ENCODE data around the gene KCNJ12.
"Not testable (repeated sequence)": the region's sequence is repeated elsewhere in the genome, so short reads cannot be mapped to it uniquely, and the experiment has no call there.

KCNJ12 gene

DNA sequence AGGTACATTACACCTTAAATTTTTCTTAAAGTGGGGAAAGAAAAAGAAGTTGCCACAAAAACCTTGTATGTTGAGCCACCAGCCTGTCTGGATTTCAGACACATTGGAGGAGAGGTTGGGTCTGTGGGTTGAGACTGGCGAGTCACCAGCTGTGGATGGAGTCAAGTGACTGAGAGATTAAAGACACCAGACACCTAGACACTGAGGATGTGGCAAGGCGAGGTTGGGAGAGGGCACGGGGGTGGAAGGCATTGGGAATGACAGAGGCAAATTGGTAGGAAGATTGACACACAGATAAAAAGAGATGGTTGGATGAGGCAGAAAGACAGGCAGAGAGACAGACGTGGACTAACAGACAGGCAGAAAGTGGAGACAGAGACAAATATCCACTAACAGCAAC, 49.6 kb downstream of the KCNJ12 start:
- H3K27ac ChIP-seq = no peak overlapping the region
- TF ChIP-seq ZFX (IDR thresholded peaks at IDR 0.05; ENCODE audit: borderline replicate concordance) = no peak
- TF ChIP-seq, protein P1, sequence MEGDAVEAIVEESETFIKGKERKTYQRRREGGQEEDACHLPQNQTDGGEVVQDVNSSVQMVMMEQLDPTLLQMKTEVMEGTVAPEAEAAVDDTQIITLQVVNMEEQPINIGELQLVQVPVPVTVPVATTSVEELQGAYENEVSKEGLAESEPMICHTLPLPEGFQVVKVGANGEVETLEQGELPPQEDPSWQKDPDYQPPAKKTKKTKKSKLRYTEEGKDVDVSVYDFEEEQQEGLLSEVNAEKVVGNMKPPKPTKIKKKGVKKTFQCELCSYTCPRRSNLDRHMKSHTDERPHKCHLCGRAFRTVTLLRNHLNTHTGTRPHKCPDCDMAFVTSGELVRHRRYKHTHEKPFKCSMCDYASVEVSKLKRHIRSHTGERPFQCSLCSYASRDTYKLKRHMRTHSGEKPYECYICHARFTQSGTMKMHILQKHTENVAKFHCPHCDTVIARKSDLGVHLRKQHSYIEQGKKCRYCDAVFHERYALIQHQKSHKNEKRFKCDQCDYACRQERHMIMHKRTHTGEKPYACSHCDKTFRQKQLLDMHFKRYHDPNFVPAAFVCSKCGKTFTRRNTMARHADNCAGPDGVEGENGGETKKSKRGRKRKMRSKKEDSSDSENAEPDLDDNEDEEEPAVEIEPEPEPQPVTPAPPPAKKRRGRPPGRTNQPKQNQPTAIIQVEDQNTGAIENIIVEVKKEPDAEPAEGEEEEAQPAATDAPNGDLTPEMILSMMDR (IDR thresholded peaks at IDR 0.05) = no peak

DNA sequence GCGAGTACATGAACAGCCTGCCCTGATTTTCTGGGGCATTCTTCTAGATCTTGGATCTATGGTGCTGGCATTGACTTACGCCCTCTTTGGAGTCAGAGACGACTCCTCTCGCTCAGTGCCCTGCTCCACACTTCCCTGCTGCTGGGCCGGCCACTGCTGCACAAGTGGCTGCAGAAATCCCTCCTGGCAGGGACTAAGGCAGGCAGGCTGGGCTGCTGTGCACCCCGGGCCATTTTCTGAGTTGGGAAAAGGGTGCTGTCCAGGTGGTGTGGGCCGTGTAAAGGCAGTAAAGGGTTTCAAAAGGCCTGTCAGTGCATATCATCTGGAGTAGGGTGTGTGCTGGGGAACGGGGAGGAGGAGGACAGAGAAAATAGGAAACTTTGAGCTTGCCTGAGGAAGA, 50.1 kb downstream of the KCNJ12 start:
- H3K27ac ChIP-seq = not testable (repeated sequence)

DNA sequence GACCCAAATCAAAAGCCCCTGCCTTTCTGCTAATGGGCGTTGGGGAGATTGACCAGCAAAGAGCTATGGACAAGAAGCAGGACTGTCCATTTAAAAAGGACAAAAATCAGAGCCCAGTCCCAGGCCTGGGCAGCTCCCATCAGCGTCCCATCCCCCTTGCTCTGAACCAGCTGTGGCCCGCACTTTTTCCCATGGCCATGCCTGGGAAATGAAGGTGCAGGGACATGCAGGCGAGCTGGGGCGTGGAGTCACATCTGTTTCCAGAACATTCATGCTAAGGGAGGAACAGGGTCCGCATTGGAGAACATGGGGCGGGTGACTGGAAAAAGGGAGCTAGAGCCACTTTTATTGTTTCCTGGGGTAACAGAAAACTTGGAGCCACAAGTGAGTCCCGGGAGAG, 50.7 kb downstream of the KCNJ12 start:
- not testable (repeated sequence) for H3K27ac ChIP-seq

DNA sequence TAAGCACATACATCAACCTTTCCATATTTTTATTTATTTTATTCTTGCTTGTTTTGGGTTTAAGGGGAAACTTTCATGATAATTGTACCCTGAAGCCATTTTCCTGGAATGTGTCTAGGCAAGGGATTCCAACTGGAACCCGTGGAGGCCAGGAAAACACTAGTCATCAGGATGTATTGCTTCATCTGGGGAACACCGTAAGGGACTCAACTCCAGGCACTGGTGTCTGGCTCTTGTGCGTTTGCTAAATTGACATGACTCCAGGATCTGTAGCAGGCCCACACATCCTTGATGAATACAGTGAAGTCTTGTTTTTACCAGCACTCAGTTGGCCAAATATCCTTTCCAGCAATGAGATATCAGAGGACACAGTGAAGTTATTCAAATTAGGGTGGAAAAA, 51.6 kb downstream of the KCNJ12 start:
- not testable (repeated sequence) for H3K27ac ChIP-seq

DNA sequence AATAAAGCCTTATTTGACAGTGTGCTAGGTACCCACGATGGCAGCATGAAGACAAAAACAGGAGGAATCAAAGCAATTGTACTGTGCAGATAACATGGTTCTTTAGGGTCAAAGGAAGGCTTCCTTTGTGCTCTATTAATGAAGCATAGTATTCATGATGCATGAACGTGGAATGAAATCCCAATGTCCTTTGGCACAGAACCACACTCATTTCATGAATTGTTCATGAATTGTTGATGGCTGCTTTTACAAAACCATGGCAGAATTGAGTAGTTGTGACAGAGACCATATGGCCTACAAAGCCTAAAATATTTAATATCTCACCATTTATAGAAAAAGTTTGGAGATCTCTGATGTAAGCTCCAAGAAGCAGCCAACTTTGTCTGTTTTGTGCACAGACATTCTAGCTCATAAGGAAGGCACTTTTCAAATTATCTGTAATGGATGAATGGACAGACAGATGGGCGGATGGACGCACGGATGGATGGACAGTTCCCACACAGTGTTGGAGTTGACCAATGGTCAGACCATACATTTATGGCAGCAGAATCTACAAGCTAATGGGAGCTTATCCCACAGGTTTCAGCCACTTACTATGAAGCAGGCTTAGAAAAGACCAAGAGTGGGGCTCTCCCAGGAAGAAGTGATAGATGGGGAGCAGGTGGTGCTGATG, 52.7 kb downstream of the KCNJ12 start:
- H3K27ac ChIP-seq = not testable (repeated sequence)

DNA sequence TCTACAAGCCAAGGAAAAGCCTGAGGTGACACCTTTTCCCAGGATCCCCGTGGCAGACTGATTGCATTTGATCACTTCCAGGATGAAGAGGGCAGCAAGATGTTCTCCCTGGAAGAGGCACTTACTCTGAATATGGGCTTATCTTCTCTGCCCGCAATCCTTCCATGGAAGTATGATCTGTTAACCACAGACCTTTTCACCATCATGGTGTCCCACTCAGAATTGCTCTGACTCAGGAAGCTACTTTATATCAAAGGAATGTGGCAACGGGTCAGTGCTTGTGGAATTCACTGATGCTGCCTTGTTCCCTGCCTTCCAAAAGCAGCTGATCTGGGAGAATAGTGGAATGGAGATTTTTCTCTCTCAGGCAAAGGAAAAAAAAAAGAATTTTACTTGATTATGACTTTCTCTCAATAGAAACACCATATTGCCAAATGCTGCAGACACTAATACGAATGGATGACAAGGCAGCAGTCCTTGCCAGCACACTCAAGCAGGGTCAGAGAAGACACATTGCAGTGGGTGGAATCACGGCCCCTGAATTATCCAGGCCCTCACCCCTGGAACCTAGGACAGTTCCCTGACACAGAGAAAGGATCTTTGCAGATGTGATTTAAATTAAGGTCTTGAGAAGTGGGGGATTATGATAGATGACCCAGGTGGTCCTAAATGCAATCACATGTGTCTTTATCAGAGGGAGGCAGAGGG, 53.9 kb downstream of the KCNJ12 start:
- not testable (repeated sequence) for H3K27ac ChIP-seq

DNA sequence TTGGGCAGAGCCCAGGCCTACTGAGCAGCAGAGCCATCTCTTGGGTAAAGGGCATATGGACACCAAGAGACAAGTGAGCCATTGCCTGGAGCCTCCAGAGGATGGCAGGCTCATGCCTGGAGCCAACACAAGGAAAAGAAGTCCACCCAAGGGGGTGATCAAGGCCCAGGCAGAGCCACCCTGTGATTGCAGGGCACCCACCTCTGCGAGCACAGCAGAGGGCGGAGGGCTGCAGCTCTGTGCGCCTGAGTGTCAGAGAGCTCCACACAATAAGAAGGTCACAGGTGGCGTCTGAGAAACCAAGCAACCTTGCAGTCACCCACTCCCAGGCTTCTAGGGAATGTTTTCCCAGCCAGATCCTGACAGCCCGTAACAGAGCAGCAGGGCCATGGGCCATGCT, 57.8 kb downstream of the KCNJ12 start:
- not testable (repeated sequence) for H3K27ac ChIP-seq

DNA sequence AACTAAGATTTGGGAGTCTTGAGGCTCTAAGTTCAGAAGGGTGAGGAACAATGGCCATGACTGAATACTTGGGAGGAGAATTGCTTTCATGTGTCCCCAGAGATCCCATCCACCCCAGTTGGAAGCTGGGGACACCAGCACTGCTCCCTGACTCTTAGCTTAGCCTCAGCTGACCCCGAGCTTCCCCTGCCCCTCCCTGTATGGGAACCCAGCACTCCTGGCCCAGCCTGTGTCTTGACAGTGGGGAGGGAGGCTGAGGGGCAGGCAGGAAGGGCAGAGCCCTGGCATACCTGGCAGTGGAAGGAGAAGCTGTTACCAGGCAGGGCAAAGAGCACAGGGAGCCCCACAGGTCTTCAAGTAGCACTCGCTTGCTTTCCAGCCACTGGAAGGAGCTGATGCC, 58.8 kb downstream of the KCNJ12 start:
- H3K27ac ChIP-seq = not testable (repeated sequence)

DNA sequence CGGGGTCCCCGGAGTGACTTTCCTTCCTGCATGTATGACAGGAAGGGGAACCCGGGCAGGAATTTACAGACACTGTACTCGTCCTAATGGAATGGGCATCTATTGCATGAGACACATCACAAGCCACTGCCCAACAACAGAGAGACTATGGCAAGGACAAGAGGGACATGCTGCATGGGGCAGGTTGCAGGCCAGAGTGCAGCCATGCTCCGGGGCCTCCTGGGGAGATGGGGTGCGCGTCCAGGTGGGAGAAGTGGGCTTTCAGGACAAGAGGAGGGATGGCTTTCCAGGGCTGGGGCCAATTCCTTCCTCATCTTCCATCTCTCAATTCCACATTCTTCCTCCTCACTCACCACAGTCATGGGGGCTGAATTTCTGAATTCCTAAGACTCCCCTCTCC, 60.3 kb downstream of the KCNJ12 start:
- H3K27ac ChIP-seq = not testable (repeated sequence)

DNA sequence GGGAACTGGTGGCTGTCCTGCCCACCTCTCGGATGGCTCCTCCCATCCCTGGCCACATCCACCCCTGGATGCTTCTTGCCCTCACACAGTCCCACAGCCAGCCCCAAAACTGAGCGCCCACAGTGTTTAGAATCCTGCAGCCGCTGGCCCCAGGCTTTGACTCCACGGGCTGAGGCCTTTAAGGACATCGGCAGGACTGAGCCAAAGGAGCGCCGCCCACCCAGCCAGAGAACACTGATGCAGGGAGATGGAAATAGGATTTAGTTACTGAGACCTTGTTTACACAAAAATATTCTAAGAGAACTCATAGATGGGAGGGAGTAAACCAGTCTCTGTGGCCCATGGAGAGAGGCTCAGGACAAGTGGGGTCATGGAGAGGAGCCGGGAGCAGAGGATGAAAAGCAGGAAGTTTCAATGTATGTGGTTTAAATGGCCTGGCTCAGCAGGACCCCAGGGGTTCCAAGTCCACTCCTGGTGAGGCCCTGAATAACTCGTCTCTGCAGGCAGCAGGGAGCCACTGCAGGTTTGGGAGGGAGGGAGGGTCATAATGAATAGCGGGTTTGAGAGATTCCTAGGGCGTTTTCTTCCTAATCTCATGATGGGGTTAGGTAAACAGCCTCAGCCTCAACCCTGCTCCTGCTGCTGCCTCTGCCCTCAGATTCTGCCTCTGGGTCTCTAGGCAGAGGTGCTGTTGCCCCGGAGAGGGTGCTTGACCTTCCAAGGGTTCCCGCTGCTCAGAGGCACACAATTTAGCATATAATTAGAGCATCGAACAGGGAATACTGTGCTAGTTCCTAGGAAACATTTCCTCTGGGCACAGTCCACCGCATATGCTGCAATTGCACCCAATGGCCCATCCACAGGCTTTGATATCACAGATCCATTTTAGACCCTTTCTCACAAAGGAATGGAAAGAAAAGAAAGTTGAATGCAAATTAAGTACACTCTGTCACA, 61.0 kb downstream of the KCNJ12 start:
- not testable (repeated sequence) for H3K27ac ChIP-seq

DNA sequence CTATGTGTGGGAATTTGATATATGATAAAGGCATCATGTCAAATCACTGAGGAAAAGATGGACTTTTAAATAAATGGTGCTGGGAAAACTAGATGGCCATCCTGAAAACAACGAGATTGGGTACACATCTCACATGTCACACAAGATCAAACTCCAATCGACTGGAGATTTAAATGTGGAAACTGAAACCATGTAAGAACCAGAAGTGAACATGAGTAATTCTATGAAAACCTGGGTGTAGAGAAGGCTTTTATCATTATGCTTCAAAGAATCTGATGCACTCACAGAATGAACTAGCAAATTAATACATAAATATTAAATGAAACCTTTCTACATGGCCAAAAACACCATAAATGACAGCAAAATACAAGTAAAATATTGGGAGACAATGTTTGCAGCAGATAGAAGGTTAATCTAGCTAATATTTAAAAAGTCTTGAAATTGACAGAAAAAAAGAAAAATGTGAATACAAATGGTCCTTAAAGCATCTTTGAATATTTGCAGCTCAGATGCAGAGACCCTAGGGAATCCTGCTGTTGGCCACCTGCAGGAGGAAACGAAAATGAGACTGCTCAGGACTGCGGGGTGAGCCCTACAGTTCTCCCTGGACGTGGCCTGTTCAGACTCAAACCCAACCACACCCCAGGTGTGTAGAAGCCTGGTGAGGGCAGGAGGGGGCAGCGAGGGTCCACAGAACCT, 62.3 kb downstream of the KCNJ12 start:
- not testable (repeated sequence) for H3K27ac ChIP-seq

DNA sequence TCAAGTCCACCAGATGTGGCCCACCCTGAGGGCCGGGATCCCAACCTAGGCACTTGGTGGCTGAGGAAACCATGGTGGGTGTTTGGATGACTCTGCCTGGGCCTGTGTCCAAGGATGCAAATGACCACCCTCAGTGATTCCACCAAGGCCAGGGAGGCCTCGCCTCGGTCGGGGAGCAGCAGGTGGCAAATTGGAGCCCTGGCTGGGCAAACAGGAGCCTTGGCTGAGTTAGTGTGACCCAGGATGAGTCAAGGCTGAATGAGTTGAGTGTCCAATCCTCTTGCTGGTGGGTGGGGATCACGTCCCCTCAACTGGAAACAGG, 62.8 kb downstream of the KCNJ12 start:
- not testable (repeated sequence) for H3K27ac ChIP-seq

DNA sequence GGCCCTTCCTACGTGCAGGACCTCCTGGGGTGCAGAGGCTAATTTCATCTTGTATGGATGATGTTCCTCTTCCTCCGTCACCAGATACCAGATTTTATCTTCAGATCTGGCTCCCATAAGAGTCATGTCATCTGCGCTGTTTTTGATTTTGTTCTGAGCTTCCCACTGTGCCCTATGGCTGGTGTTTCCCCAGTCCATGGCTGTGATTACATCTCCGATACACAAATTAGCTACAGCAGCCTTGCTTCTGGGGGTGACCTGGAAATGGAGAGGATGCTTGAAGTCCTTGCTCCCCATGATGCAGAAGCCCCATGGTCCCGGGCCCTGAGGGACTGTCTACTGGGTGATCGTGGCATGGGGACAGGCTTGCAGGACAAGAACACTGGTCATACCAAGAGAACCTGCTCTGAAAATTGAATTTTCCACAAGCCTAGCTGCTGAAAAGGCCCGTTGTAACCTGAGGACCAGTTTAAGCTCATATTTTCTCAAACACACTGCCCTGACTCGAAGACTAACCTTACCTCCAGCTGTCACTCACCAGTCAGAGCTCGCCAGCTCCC, 69.0 kb downstream of the KCNJ12 start:
- H3K27ac ChIP-seq = no peak overlapping the region
- TF ChIP-seq ZFX (IDR thresholded peaks at IDR 0.05; ENCODE audit: borderline replicate concordance) = no peak
- TF ChIP-seq, protein P1 (IDR thresholded peaks at IDR 0.05) = no peak

DNA sequence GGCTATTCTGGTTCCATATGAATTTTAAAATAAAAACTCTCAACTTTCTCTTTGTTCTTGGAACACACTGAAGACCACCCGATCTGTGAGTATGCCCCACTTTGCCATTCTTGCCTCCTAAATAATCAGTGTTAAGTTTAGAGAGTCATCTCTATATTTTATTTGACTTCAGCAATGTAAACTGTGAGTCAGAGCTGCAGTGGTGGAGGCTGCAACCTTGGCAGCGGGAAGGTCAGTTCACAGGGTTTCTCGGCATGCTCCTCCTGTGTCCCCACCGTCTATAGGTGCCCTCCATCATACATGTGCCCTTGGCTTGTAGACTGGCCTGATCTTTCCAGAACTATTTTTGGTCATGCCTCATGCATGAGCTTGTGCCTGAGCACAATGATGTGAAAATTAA, 71.4 kb downstream of the KCNJ12 start:
- H3K27ac ChIP-seq = not testable (repeated sequence)

Data from 22Rv1 (cell line).